OCI-LY1 (cell line): Measurements from ENCODE around the gene MAGEA11.
"Not testable (repeated sequence)": the region's sequence is repeated elsewhere in the genome, so short reads cannot be mapped to it uniquely, and the experiment has no call there.

ENCODE experiments used
- H2AFZ ChIP-seq: fragments of 200-600 bp; sonication (generic), shearing (Covaris generic); 2 replicates; pipeline ENCODE4 v1.6.0; 2014; ENCODE audit warnings: antibody characterized with exemption, mild to moderate bottlenecking, low read length
- H3F3A ChIP-seq: fragments of 200-600 bp; sonication (generic), shearing (Covaris generic); 2 replicates; pipeline ENCODE4 v1.6.0; 2014; ENCODE audit warnings: mild to moderate bottlenecking, antibody characterized with exemption, low read length, moderate library complexity; ENCODE audit not compliant: insufficient read depth
- H3K27ac ChIP-seq: fragments of 200-600 bp; sonication (generic); 2 replicates; pipeline ENCODE4 v1.5.1; 2014; ENCODE audit warnings: low read length, mixed run types, mild to moderate bottlenecking, low read depth; ENCODE audit not compliant: poor library complexity, severe bottlenecking
- H3K27me3 ChIP-seq: fragments of 200-600 bp; sonication (generic); 2 replicates; pipeline ENCODE4 v1.6.0; 2014; ENCODE audit warnings: antibody characterized with exemption, mild to moderate bottlenecking, low read length, moderate library complexity; ENCODE audit not compliant: insufficient read depth
- H3K36me3 ChIP-seq: fragments of 200-600 bp; sonication (generic); 2 replicates; pipeline ENCODE4 v1.6.1; 2014; ENCODE audit warnings: mild to moderate bottlenecking, antibody characterized with exemption, low read length, moderate library complexity, mixed read lengths; ENCODE audit not compliant: insufficient read depth
- H3K4me1 ChIP-seq: fragments of 200-600 bp; sonication (generic); 2 replicates; pipeline ENCODE4 v1.5.1; 2014; ENCODE audit warnings: mild to moderate bottlenecking, low read length, moderate library complexity; ENCODE audit not compliant: insufficient read depth, severe bottlenecking
- H3K4me2 ChIP-seq: fragments of 200-600 bp; sonication (generic), shearing (Covaris generic); 2 replicates; pipeline ENCODE4 v1.6.1; 2014; ENCODE audit warnings: low read length
- H3K4me3 ChIP-seq: fragments of 200-600 bp; sonication (generic); 2 replicates; pipeline ENCODE4 v1.5.1; 2014; ENCODE audit warnings: low read length, low read depth, mild to moderate bottlenecking, mixed read lengths; ENCODE audit not compliant: poor library complexity, severe bottlenecking
- H3K79me2 ChIP-seq: fragments of 200-600 bp; shearing (Covaris generic); 2 replicates; pipeline ENCODE4 v1.6.1; 2016; ENCODE audit warnings: mixed run types, low read length, mixed read lengths; ENCODE audit not compliant: insufficient read depth
- H3K9ac ChIP-seq: fragments of 200-600 bp; sonication (generic), shearing (Covaris generic); 2 replicates; pipeline ENCODE4 v1.6.1; 2014; ENCODE audit warnings: mild to moderate bottlenecking, low read length, mixed read lengths
- H3K9me2 ChIP-seq: fragments of 200-600 bp; sonication (generic), shearing (Covaris generic); 2 replicates; pipeline ENCODE4 v1.6.1; 2014; ENCODE audit warnings: low read depth, mild to moderate bottlenecking, low read length, mixed read lengths
- H3K9me3 ChIP-seq: fragments of 200-600 bp; shearing (Covaris generic); 2 replicates; pipeline ENCODE4 v1.6.1; 2014; ENCODE audit warnings: low read length, mixed read lengths
- H4K20me1 ChIP-seq: fragments of 200-600 bp; sonication (generic), shearing (Covaris generic); 2 replicates; pipeline ENCODE4 v1.6.0; 2016; ENCODE audit warnings: mild to moderate bottlenecking, low read length; ENCODE audit not compliant: insufficient read depth
- CTCF ChIP-seq: fragments of 200-600 bp; sonication (generic), shearing (Covaris generic); IDR thresholded peaks from 2 replicates; pipeline ENCODE4 v1.5.1; 2017; ENCODE audit warnings: mild to moderate bottlenecking, antibody characterized with exemption, low read length, moderate library complexity, mixed read lengths
- EZH2 ChIP-seq: fragments of 200-600 bp; sonication (generic), shearing (Covaris generic); IDR thresholded peaks from 2 replicates; pipeline ENCODE4 v1.8.0; 2017; ENCODE audit warnings: borderline replicate concordance, mixed run types, mild to moderate bottlenecking, antibody characterized with exemption, low read length, moderate library complexity, mixed read lengths

Gene MAGEA11

GRCh38 chrX:149711545-149712236 is at the start of gene MAGEA11:
Gene MAGEA11, plus strand, starts transcription at chrX:149712060. Its CDS starts 1,100 bp downstream, at chrX:149713160.
- Histone ChIP-seq H3K4me3 (no peak within 1 kb of the TSS), H3K9me2 (no peaks in the 10 kb centered on the region), H3K36me3 (no peaks in the 10 kb centered on the region), H2AFZ (no peak within 1 kb of the TSS), H3K9me3 (no peaks in the 10 kb centered on the region), H3K9ac (no peak within 1 kb of the TSS), H3K4me1 (no peaks in the 10 kb centered on the region), H4K20me1 (no peaks in the 10 kb centered on the region), H3K79me2 (no peaks in the 10 kb centered on the region), H3F3A (no peaks in the 10 kb centered on the region), H3K4me2 (no peak within 1 kb of the TSS), H3K27me3 (no peaks in the 10 kb centered on the region), H3K27ac (no peak within 1 kb of the TSS)
- TF ChIP-seq CTCF (no peak), EZH2 (no peak)

GRCh38 chrX:149675088-149675487 is 36.8 kb upstream of the MAGEA11 start:
- H3K79me2 ChIP-seq, H3F3A ChIP-seq, H3K9me2 ChIP-seq, H3K4me2 ChIP-seq, H3K9ac ChIP-seq, H3K4me3 ChIP-seq, H3K36me3 ChIP-seq, H3K27me3 ChIP-seq, H3K4me1 ChIP-seq, H4K20me1 ChIP-seq, H3K9me3 ChIP-seq, H2AFZ ChIP-seq, H3K27ac ChIP-seq: not testable (repeated sequence)

- H3K4me1 ChIP-seq, H3K36me3 ChIP-seq, H2AFZ ChIP-seq, H3K4me2 ChIP-seq, H3K9ac ChIP-seq, H3K27me3 ChIP-seq, H3K27ac ChIP-seq, H3F3A ChIP-seq, H3K9me3 ChIP-seq, H4K20me1 ChIP-seq, H3K9me2 ChIP-seq, H3K79me2 ChIP-seq, H3K4me3 ChIP-seq: not testable (repeated sequence)
Measured at GRCh38 chrX:149675554-149675953, 36.3 kb upstream of the MAGEA11 start.

- H3K9me3 ChIP-seq, H3F3A ChIP-seq, H3K36me3 ChIP-seq, H3K27me3 ChIP-seq, H3K9me2 ChIP-seq, H3K27ac ChIP-seq, H3K79me2 ChIP-seq, H2AFZ ChIP-seq, H3K4me2 ChIP-seq, H3K4me1 ChIP-seq, H4K20me1 ChIP-seq, H3K4me3 ChIP-seq, H3K9ac ChIP-seq: not testable (repeated sequence)
Measured at GRCh38 chrX:149679164-149679678, 32.6 kb upstream of the MAGEA11 start.
